AG08396 (cell line): ENCODE results near the gene FDXR.

ENCODE experiments used
- DNase-seq: peaks from one replicate; pipeline ENCODE4 v3.0.0; 2012; ENCODE audit warnings: low spot score, mixed read lengths

FDXR gene

DNA sequence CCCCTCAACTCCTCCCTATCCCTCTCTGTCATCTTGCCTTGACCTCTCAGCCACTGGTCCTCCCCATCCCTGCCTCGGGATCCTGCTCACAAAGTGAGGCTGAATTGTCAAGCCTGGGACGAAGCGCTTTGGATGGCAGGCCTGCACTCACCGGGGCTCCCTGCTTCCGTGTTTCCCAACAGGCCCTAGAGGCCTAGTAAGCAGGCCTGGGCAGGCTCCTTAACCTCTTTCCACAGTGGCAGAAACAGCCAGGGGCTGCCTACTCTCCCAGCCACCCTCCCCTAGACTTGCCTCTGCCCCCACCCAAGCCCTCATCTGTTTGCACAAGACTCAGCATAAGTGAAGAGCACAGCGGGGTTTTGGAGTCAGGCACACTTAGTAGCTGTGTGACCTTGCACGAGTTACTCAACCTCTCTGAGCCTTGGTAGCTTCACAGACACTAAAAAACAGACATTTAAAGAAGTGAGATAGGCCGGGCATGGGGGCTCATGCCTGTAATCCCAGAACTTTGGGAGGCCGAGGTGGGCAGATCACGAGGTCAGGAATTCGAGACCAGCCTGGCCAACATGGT, 25.7 kb upstream of the FDXR start:
- no peak for DNase-seq

DNA sequence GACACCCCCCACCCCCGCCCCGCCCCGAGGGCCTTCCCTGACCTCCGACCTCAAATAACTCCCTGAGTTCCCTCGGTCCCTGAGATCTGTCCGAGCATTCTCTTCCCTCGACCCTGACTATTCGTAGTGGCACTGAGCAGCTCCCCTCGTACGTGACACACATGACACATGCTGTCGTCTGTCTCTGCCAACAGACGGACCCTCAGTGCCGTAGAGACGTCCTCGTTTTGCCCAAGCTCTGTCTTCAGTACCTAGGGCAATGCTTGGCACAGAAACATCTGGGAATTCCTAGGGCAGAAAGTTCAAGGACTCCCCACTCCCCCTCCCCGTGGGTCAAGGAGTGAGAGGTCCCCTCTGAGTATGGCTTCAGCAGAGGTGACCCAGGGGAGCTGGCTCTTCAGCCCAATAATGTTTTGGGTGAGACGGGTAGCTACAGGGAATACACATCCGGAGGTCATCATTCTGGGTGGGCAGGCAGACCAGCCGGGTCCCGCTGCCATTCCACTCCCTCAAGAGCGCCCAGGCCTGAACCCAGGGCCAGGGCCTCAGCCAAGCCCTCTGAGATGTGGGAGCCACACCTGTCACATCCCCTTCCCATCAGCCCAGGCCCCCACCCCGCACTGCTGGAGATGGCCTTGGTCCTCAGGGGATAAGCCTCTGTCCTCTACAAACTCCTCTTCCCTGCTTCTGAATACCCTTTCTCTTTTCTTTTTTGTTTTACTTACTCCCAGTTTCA, 21.3 kb upstream of the FDXR start:
- DNase-seq, result no peak

DNA sequence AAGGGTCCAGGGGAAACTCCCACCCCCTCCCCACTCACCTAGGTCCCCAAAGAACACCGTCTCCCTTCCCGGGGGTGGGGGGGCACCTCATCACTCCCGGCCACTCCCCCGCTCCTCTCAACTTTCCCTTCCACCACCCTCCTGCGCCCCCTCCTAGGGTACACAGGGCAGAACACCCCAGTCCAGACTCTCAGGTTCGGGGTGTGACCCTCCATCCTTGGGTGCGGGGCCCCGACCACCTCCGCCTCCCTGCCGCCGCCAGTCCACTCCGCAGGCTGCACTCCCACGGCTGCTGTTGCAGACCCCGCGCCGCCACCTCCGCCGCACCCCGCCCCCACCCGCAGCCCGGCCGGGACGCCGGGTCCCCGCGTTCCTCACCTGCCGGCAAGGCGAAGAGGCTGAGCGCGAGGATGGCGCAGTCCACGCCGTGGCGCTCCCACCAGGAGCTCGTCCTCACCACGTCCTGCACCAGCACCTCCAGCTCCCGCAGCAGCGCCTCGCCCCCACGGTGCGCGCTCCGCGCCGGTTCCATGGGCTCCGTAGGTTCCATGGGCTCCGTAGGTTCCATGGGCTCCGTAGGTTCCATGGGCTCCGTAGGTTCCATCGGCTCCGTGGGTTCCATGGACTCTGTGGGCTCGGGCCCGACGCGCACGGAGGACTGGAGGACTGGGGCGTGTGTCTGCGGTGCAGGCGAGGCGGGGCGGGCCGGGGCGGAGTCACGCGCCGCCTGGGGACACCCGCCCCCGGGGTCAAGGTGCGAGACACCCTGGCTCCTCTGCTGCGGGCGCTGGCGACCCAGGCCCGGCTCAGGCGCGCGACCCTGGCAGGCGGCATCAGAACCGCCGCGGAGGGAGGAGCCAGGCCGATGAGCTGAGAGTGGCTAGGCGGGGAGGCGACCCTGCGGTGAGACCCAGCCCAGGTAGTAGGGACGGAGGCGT, 20.4 kb upstream of the FDXR start, which contains the start of gene FADS6:
Gene FADS6 (minus strand): TSS at position 660 of the 938 bp plus-strand sequence. CDS start 38 bp downstream, at position 622.
- no peak for DNase-seq

DNA sequence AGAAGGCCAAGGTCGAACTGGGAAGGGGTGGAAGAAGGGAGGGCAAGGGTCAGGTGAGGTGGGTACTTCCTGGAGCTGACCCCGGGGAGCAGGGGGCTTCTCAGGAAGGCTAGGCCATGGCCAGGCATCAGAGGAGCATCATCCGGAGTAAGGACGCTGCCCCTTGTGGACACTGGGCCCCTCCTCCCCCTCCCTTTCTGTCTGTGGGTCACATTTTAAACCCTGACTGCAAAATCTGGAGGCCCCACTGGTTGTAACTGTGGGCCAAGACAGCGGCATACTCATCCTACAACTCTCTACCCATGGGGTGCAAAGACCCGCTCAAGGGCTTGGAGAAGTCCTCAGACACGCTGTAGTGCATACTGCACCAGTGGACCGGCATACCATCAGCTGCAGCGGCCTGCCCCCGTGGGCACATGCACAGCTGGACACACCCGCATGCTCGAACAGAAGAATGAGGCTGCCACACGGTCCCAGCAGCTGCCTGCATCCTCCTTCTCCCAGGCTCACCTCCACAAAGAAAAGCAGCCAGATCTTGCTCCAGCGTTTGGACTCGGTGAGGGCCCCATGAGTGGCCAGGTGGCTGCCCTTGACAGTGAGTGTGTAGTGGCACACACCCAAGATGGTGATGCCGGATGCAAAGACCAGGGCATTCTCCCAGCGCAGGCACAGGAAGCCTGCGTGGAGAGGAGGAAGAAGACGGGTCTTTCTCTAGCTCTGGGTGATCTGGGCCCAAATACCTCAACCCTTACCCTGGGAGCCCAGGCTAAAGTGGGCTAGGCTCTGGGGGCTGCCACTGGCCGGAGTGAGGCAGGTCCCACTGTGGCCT, 19.4 kb upstream of the FDXR start:
- no peak for DNase-seq

DNA sequence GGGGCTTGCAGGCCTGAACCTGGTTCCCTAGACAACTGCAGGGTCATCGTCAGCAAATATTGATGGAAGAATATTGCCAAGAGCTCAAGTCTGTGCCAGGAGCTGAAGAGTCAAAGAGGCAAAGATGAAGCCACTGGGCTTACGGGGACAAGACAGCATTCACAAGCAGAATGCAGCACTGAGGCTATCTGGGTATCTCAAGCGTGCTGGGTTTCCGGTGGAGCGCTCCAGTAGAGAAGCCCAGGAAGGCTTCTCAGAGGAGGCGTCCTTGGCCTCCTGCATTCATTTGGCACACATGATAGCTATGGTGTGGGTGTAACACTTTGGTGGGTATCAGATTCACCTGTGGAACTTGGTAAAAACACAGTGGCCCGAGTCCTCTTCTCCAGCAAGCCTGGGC, 17.8 kb upstream of the FDXR start:
- no peak for DNase-seq

DNA sequence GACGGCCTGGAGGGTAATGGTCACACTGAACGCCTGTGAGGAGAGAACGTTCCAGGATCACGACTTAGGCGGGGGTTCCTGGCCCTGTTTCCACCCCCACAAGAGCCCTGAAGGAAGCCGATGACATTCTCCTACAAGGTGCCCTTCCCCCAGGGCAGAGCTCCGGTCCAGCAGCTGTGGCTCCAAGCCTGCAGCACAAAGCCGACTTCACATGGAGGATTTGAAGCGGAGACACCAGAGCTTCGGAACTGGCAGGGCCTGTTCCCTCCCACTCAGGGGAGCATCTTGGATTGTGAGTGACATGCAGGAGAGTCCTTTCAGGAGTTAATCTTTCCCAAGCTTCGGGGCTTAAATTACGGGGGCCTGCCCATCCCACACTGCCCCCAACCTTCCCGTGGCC, 15.7 kb upstream of the FDXR start:
- DNase-seq, result no peak

DNA sequence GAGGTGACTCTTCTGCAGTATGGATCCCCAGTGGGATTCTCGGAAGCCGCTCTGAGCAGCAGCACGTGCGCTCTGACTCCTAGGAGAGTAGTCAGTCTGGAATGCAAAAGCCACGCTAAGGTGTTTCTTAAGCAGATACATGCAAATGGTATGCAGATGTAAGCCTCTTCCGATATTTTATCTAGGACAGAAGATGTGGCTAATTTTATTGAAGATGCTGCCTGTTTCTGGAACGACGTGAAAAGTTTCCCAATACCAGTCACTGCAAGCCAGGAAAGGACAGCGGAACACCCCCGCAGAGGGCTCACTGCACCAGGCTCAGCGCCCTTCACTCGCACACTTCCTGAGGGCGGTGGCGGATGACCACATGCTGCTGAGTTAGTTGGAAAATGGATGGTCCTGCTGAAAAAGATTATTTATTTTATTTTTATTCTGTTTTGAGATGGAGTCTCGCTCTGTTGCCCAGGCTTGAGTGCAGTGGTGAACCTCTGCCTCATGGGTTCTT, 10.5 kb upstream of the FDXR start:
- no peak for DNase-seq

DNA sequence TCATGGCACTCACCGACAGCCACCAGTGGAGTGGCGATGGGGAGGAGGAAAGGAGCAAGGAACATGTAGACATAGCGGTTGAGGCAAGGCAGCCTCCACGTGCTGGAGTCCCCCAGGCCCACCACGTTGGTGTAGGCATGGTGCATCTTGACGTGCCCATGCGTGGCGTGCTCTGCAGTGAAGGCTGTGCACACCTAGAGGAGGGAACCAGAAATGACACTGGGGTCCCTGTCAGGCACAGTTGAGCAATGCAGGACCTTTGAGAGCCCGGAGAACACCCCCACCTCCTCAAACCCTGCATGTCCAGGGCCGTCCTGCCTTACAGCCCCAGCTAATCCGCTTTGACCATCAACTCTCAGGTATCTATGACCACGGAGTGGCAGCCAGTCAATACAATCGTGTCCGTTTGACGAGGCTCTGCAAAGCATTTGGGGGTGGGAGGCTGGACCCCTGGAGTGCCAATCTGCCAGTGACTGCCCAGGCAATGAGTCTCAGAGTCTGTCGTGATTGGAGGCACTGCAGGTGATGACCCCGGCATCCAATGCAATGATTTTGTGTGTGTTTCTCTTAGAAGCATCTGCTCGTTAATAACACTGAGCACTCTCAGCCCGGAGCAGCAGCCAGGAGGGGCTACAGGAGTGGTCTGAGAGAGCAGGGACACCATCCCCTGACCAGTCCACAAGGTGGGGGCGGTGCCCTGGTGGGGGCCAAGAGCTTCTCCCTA, 9.9 kb upstream of the FDXR start:
- DNase-seq, result no peak

DNA sequence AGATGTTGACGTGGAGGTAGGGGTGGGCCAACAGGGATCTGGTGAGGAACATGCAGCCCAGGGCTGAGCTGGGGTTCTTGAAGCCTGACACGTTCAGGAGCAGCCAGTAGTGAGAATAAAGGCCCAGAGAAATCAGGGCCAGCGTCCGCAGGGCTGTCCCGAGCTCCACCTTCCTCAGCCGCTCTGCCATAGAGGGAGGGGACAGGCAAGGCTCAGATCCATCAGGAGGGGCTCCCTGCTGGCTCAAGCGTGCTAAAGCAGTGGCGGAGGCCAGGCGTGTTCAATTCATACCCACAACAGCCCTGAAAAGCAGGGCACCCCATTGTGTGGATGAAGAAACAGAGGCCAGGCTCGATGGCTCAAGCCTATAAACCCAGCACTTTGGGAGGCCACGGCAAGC, 8.3 kb upstream of the FDXR start:
- DNase-seq, result no peak

DNA sequence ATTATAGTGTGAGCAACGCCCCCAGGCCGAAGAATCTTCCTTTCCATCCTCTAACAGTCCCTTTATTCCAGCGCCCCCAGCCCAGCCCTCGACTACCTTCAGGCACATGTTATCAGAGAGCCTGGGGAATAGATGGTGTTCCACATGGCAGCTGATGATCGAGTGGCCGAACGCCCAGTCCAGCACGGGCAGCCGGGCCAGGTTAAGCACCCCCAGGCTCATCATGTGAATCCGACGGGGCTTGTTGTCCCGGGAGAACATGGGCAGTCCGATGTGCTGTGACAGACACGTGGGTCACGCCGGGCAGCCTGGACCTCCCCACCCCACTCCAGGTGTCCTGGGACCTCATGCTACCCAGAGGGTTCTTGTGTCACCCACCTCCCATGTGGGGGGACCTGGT, 6.5 kb upstream of the FDXR start:
- DNase-seq, result no peak

DNA sequence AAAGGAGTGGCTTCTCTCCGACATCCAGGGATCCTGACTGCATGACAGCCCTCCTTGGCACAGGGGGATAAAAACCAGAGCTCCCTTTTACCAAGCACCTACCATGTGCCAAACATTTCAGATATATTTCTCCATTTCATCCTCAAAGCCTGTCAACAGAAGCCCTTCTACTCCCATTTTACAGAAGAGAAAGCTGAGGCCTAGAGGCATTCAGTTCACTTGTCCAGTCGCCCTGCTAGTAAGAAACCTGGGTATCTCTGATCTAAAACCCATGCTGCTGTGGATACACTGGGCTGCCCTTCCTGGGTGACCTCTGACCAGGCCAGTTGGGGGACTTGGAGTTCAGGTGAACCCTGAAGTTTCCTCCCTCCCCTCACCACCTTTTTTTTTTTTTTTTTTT, 5.9 kb upstream of the FDXR start:
- DNase-seq, result no peak

DNA sequence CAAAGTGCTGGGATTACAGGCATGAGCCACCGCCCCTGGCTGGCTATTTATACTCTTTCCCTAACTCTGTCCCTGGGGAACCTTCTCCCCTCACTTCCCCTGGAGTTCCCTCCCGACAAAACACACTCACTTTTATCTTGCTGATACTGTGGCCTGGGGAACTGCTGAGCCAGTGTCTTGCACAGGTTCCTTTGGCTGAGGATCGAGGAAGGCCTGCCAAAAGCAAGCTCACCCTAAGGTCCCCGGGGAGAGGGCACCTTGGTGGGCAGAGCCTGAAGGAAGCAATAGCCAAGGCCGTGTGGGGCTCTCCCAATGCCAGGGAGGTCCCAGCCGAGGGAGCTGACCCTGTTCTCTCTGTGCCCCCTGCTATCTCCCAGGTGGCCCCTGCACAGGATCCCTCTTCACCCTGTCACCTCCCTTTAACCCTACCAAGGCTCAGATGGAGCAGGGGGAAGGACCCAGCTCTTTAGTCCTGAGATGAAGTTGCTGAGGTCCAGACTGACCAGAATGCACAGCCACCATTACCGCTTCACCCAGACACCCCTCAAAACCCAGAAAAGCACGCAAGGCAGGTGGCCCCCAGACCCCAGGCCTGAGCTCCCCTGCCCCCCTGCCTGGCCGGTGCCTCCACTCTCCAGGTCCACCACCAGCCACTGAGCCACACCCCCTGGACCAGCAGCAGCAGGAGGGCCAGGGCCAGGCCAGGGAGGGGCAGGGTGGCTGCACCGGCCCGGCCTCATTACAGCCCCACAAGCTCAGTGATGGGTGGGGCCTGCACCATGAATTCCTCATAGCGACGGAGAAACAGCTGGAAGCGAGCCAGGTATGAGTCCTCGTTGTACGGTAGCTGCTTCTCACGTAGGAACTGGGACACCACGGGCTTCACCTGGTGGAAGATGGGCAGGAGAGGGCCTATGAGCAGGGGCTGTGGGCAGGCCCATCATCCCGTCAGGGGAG, 5.1 kb upstream of the FDXR start:
- DNase-seq, result no peak

DNA sequence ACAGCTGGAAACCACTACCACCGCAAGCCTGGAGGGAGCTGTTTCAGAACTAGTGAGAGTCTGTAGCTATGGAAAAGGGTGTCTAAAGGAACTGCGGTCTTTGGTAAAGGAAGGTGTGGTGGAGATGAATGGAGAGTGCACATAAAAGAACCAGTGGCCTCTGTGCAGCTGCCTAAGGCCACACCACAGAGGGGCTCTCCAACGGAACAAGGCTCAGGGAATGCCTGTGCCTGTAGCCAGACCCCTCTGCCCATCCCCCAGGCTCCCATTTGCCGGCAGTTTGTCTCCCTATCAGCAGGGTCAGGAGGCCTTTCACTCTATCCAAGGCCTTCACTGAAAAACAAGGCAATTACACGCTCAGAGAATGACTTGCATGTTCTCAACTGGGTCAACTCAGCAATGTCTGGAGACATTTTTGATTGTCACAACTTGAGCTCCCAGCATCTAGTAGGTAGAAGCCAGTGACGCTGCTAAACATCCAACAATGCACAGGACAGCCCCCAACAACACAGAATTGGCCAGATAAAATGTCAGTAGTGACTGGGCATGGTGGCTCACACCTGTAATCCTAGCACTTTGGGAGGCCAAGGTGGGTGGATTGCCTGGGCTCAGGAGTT, 3.3 kb upstream of the FDXR start:
- no peak for DNase-seq

DNA sequence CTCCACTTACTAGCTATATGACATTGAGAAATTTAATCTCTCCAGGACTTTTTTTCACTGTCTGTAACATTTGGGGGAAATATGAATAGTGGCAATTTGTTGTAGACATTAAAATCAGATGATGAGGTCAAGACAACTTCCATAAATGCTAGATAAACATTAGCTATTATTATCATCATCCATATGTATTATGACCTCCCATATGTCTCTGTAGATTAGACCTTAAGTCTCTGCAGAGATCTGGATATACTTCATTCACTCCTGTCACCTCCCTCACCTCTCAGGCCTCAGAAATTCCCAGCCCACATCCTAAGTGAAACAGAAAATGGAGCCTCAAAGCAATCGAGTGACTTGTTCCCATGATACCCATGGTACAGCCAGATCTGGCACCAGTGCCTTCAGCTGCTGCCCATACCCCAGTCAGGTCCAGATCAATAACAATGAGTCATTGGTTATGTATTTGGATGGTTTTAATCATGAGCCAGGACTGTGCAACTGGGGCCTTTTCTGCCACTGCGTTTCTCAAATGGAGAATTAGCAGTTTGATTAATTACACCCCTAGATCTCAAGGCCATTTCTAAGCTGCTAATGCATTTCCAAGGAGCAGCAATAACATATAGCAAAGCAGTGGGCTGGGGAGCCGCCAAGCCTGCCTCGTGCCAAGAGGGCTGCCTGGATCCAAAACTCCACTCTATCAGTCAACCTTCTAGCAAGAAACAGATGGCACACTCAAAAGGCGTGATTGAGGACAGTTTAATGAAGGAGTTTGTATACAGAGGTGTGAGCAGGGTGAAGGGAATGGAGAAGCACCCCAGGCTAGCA, 2.6 kb upstream of the FDXR start:
- DNase-seq, result no peak

DNA sequence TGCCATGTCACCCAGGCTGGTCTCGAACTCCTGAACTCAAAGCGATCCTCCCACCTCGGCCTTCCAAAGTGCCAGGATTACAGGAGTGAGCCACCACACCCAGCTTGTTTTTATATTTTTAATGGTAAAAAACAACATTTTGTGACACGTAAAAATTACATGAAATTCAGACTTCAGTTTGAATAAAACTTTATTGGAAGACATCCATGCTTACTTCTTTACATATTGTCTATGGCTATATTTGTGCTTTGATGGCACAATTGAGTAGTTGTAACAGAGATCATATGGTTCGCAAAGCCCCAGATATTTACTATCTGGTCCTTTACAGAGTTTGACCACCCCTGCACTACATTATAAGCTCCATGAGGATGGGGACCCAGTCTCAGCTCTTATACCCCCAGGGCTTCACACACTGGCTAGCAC, 1.8 kb upstream of the FDXR start:
- no peak for DNase-seq

DNA sequence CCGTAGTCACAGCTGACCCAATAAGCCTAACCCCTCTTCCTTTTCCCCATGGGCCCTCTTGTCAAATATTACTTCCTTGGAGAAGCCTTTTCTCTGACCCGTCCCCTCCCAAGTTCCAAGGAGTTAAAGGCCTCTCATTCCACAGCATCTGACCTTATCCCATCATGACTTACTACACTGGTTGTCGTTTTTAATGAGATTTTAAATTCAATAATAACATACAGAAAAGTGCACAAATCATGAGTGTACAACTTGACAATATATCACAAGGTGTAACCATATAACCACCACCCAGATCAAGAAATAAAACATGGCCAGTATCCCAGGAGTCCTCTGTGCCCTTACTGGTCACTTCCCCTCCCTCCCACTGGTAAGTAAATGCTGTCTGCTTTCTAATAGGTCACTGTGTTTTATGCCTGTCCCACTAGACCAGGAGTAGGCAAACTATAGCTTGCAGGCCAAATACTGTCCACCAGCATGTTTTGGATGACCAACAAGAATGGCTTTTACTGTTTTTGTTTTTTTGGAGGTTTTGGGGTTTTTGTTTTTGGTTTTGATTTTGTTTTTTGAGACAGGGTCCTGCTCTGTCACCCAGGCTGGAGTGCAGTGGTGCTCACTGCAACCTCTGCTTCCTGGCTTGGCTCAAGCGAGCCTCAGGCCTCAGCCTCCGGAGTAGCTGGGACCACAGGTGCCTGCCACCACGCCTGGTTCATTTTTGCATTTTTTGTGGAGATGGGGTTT, 1.2 kb upstream of the FDXR start:
- DNase-seq, result no peak

DNA sequence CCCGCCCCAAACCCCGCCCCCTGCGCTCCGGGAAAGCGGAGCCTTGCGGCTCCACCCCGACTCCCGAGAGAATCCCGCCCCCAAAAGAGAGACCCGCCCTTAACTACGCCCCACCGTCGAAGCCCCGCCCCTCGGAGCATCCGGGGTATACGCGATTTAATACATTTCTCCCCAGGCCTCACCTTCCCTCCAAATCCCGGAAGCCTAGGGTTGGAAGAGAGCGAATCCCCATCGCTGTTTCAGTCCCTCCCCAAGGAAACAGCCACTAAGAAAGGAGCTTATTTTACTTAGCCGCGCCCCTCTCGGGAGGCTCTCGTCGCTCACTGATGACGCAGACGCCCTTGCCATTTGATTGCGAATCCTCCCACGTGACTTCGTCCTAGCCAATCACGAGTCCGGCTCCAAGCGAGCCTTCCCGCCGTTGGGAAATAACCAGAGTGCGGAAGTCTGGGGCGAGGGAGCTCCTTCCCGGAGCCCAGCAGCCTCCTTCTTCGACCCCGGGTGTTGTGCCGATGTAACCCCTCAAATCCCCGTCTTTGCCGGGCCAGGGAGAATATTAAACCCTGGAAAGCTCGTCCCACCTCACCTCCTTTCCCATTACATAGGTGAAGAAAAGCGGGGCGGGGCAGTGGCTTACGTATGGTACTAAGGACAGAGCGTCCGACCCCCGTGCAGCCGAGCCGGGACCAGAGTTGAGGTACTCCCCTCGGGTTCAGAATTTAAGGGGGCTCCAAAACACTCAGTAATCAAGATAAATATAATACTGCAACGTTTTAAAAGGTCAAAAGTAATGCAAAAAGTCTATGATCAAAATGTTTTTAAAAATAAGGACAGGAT, 461 bp upstream of the FDXR start:
- DNase-seq, result peak; percentile 100
